HCT116 (cell line): ENCODE data around the gene PAX8. TPM values are rescaled to one million over a fixed set of nuclear protein-coding genes. Genes with fewer than 3 reads are reported as not detected.

ENCODE experiments used
- ATAC-seq: fragments of 200-7000 bp; cut with Tn5 transposase; 2 replicates; pipeline ENCODE4 v1.9.1; 2020; ENCODE audit warnings: mild to moderate bottlenecking, moderate library complexity
- BruUV-seq: library from RNA; stranded (reverse); fragments of 400-500 nt; replicated peaks from 2 replicates; lab custom pipeline; 2021; lab: Mats Ljungman, UMichigan
- CTCF ChIA-PET: fragments of 300-600 bp; sonication (Branson Sonifier 250); formaldehyde crosslinking; loops from one replicate; lab custom pipeline; 2021; ENCODE audit warnings: antibody characterized with exemption; lab: Charles Lee
- POLR2A ChIA-PET: fragments of 300-600, 350-600 bp; sonication (Branson Sonifier 250); formaldehyde crosslinking; loops from one replicate; lab custom pipeline; 2021; ENCODE audit warnings: antibody characterized with exemption; lab: Charles Lee
- RAD21 ChIA-PET, 2 experiments: fragments of 300-600 bp; sonication (Branson Sonifier 250); formaldehyde crosslinking; loops; one replicate each; lab custom pipeline; 2023; ENCODE audit warnings: low total read pairs in 2 of 2; ENCODE audit not compliant: uncharacterized antibody in 2 of 2, unreplicated experiment in 2 of 2, low non-redundant PET in 1 of 2; lab: Charles Lee
- DNase-seq: peaks from one replicate; pipeline ENCODE4 v3.0.0-alpha.2; 2010; ENCODE audit warnings: low read depth, low spot score
- H2AFZ ChIP-seq: fragments of 200-600 bp; shearing (Covaris generic), sonication (generic); 2 replicates; pipeline ENCODE4 v1.6.1; 2017; ENCODE audit warnings: low read depth, mixed run types, mixed read lengths, antibody characterized with exemption, low read length; ENCODE audit not compliant: poor library complexity, severe bottlenecking
- H3K27ac ChIP-seq: 2 replicates; pipeline ENCODE4 v1.5.1; 2012; ENCODE audit warnings: low read depth, low read length
- H3K27me3 ChIP-seq: fragments of 200-600 bp; sonication (generic); 2 replicates; pipeline ENCODE4 v1.6.1; 2016; ENCODE audit warnings: mixed run types, low read length, mixed read lengths; ENCODE audit not compliant: insufficient read depth
- H3K36me3 ChIP-seq, 2 experiments: fragments of 200-500 bp in 1 of 2; fragments of 200-600 bp in 1 of 2; sonication (Bioruptor generic) in 1 of 2; sonication (generic) in 1 of 2; 2 replicates each; pipeline versions ENCODE4 v1.5.1 to v1.6.1; 2014 to 2016; ENCODE audit warnings: low read length in 2 of 2, inconsistent platforms in 1 of 2, mixed read lengths in 1 of 2, mixed run types in 1 of 2; ENCODE audit not compliant: insufficient read depth in 2 of 2, control insufficient read depth in 1 of 2
- H3K4me1 ChIP-seq, 2 experiments: fragments of 200-600 bp in 1 of 2; sonication (generic) in 1 of 2; 2 replicates each; pipeline versions ENCODE4 v1.5.1 to v1.6.1; 2012 to 2017; ENCODE audit warnings: low read length in 2 of 2, inconsistent platforms in 1 of 2, mild to moderate bottlenecking in 1 of 2, mixed read lengths in 1 of 2, mixed run types in 1 of 2, moderate library complexity in 1 of 2; ENCODE audit not compliant: insufficient read depth in 2 of 2, control insufficient read depth in 1 of 2
- H3K4me2 ChIP-seq: fragments of 200-600 bp; sonication (generic); 2 replicates; pipeline ENCODE4 v1.6.1; 2017; ENCODE audit warnings: mixed run types, low read length, mixed read lengths
- H3K4me3 ChIP-seq, 2 experiments: fragments of 200-600 bp in 1 of 2; sonication (generic) in 1 of 2; replicated peaks in 1 of 2; 2 replicates each; pipeline ENCODE4 v1.5.1; 2011 to 2016; ENCODE audit warnings: low read length in 2 of 2, control low read depth in 1 of 2, low read depth in 1 of 2, mild to moderate bottlenecking in 1 of 2, mixed read lengths in 1 of 2, mixed run types in 1 of 2
- H3K79me2 ChIP-seq: fragments of 200-600 bp; sonication (generic); 2 replicates; pipeline ENCODE4 v1.6.1; 2017; ENCODE audit warnings: mild to moderate bottlenecking, mixed run types, low read length, moderate library complexity, mixed read lengths; ENCODE audit not compliant: insufficient read depth
- H3K9ac ChIP-seq: fragments of 200-600 bp; sonication (generic); 2 replicates; pipeline ENCODE4 v1.6.1; 2016; ENCODE audit warnings: low read length, mixed read lengths
- H3K9me2 ChIP-seq: fragments of 200-600 bp; sonication (generic), shearing (Covaris generic); 2 replicates; pipeline ENCODE4 v1.6.1; 2017; ENCODE audit warnings: mixed run types, mild to moderate bottlenecking, moderate library complexity; ENCODE audit not compliant: insufficient read depth
- H3K9me3 ChIP-seq, 2 experiments: fragments of 200-500 bp in 1 of 2; fragments of 200-600 bp in 1 of 2; sonication (Bioruptor generic) in 1 of 2; sonication (generic) in 1 of 2; 2 replicates each; pipeline ENCODE4 v1.6.1; 2014 to 2017; ENCODE audit warnings: low read length in 2 of 2, mixed read lengths in 2 of 2, inconsistent platforms in 1 of 2, low read depth in 1 of 2, mild to moderate bottlenecking in 1 of 2, mixed run types in 1 of 2, moderate library complexity in 1 of 2; ENCODE audit not compliant: control insufficient read depth in 1 of 2, insufficient read depth in 1 of 2
- H4K20me1 ChIP-seq: fragments of 200-600 bp; sonication (generic), shearing (Covaris generic); 2 replicates; pipeline ENCODE4 v1.6.1; 2017; ENCODE audit warnings: mixed run types, mild to moderate bottlenecking, moderate library complexity; ENCODE audit not compliant: insufficient read depth
- ATF3 ChIP-seq: IDR thresholded peaks from 2 replicates; pipeline ENCODE4 v1.6.1; 2012
- CBX3 ChIP-seq: IDR thresholded peaks from 2 replicates; pipeline ENCODE4 v1.6.1; 2012; ENCODE audit warnings: low read depth
- CTCF ChIP-seq, 3 experiments: fragments of 200-600 bp in 1 of 3; sonication (generic) in 1 of 3; IDR thresholded peaks in 2 of 3; conservative IDR thresholded peaks in 1 of 3; 2 replicates each; pipeline ENCODE4 v1.5.1; 2012 to 2017; ENCODE audit warnings: low read depth in 2 of 3, low read length in 2 of 3, antibody characterized with exemption in 1 of 3, borderline replicate concordance in 1 of 3, control low read depth in 1 of 3, mild to moderate bottlenecking in 1 of 3, mixed read lengths in 1 of 3, mixed run types in 1 of 3, moderate library complexity in 1 of 3; ENCODE audit not compliant: insufficient read depth in 1 of 3
- EGR1 ChIP-seq: IDR thresholded peaks from 2 replicates; pipeline ENCODE4 v1.6.1; 2012; ENCODE audit warnings: low read depth
- ELF1 ChIP-seq: IDR thresholded peaks from 2 replicates; pipeline ENCODE4 v1.6.1; 2012; ENCODE audit warnings: low read depth, borderline replicate concordance
- EZH2 ChIP-seq: fragments of 200-600 bp; sonication (generic); IDR thresholded peaks from 2 replicates; pipeline ENCODE4 v1.6.1; 2017; ENCODE audit warnings: antibody characterized with exemption, mixed run types
- EZH2phosphoT487 ChIP-seq: fragments of 200-600 bp; IDR thresholded peaks from 2 replicates; pipeline ENCODE4 v1.6.1; 2018; ENCODE audit warnings: antibody characterized with exemption, borderline replicate concordance
- FOSL1 ChIP-seq: IDR thresholded peaks from 2 replicates; pipeline ENCODE4 v1.6.1; 2012; ENCODE audit warnings: low read depth
- JUND ChIP-seq: IDR thresholded peaks from 2 replicates; pipeline ENCODE4 v1.6.1; 2012
- MAX ChIP-seq: IDR thresholded peaks from 2 replicates; pipeline ENCODE4 v1.6.1; 2012
- POLR2A ChIP-seq: IDR thresholded peaks from 2 replicates; pipeline ENCODE4 v1.7.0; 2011; ENCODE audit warnings: borderline replicate concordance; ENCODE audit not compliant: insufficient read depth, insufficient read length; ENCODE audit errors: extremely low read depth
- POLR2AphosphoS5 ChIP-seq: IDR thresholded peaks from 2 replicates; pipeline ENCODE4 v1.6.1; 2011; ENCODE audit warnings: mild to moderate bottlenecking, low read depth, low read length, moderate library complexity
- RAD21 ChIP-seq: IDR thresholded peaks from 2 replicates; pipeline ENCODE4 v1.6.1; 2012; ENCODE audit warnings: low read depth, mild to moderate bottlenecking
- SIN3A ChIP-seq: IDR thresholded peaks from 2 replicates; pipeline ENCODE4 v1.6.1; 2012; ENCODE audit warnings: low read depth
- SP1 ChIP-seq: IDR thresholded peaks from 2 replicates; pipeline ENCODE4 v1.6.1; 2012; ENCODE audit warnings: low read depth
- SRF ChIP-seq: IDR thresholded peaks from 2 replicates; pipeline ENCODE4 v1.6.1; 2012; ENCODE audit warnings: low read depth
- TCF7L2 ChIP-seq: IDR thresholded peaks from 2 replicates; pipeline ENCODE4 v1.7.0; 2011; ENCODE audit warnings: borderline replicate concordance, inconsistent platforms; ENCODE audit not compliant: insufficient read depth, insufficient read length; ENCODE audit errors: extremely low read depth
- YY1 ChIP-seq: IDR thresholded peaks from 2 replicates; pipeline ENCODE4 v1.6.1; 2011; ENCODE audit warnings: low read length, low read depth, moderate library complexity, mild to moderate bottlenecking; ENCODE audit not compliant: insufficient replicate concordance; ENCODE audit errors: extremely low read depth
- ZFX ChIP-seq: fragments of 450-650 bp; IDR thresholded peaks from 2 replicates; pipeline ENCODE4 v1.6.1; 2017
- ZNF274 ChIP-seq: fragments of 200-500 bp; sonication (Bioruptor generic); IDR thresholded peaks from 2 replicates; pipeline ENCODE4 v1.6.1; 2014; ENCODE audit warnings: mild to moderate bottlenecking, low read depth, low read length, inconsistent platforms
- intact Hi-C: fragments of 100-400 bp; cut with micrococcal nuclease; formaldehyde crosslinking; loops from 2 replicates; pipeline ENCODE4 v1.10.0; 2022
- total RNA-seq: library from RNA; stranded (reverse); gene quantifications from one replicate; pipeline ENCODE4 v1.2.1, GENCODE V29; 2021; ENCODE audit not compliant: unreplicated experiment

PAX8 gene
- total RNA-seq, 1 experiment from 2014 or later, result 4.4 TPM

- Histone ChIP-seq H2AFZ (no peak overlapping the region), H3K36me3 (no peaks in the 10 kb centered on the region), H3K9me2 (no peaks in the 10 kb centered on the region), H3K9me3 (no peaks in the 10 kb centered on the region), H3K27ac (no peak overlapping the region), H3K9ac (no peak overlapping the region), H3K27me3 (no peaks in the 10 kb centered on the region), H3K79me2 (no peaks in the 10 kb centered on the region), H3K4me3 (no peak overlapping the region), H3K4me2 (no peak overlapping the region), H4K20me1 (no peaks in the 10 kb centered on the region), H3K4me1 (no peaks in the 10 kb centered on the region)
- DNase-seq (no peak), ATAC-seq (no peak)
- POLR2A ChIA-PET, result no interaction called here
- intact Hi-C loops, result no loop called here
- BruUV-seq, result no TSS peak
- RAD21 ChIA-PET, result no interaction called here
- CTCF ChIA-PET, result interaction anchor here (1.5 kb wide), 1 partner anchor 135 kb away, joined by 3 read pairs; no protein-coding TSS in a partner anchor
- TF ChIP-seq FOSL1 (no peak), JUND (no peak), TCF7L2 (no peak), SRF (no peak), ZNF274 (no peak), ELF1 (no peak), MAX (no peak), ZFX (no peak), SP1 (no peak)
Observed at GRCh38 chr2:113273027-113273551, 5.6 kb downstream of the PAX8 start.

GRCh38 chr2:113272477-113272876, 6.2 kb downstream of the PAX8 start:
- no peak for ATAC-seq
- H3K27me3 ChIP-seq, result no peaks in the 10 kb centered on the region
- no peak overlapping the region for H3K9ac ChIP-seq
- H3K9me3 ChIP-seq, result no peaks in the 10 kb centered on the region
- H3K79me2 ChIP-seq, result no peaks in the 10 kb centered on the region
- H3K9me2 ChIP-seq, result no peaks in the 10 kb centered on the region
- TF ChIP-seq MAX, result no peak
- no peak for TF ChIP-seq ELF1
- no peak for TF ChIP-seq SRF
- no peak for TF ChIP-seq CTCF (IDR thresholded peaks at IDR 0.05 in 2 of 3, conservative IDR thresholded peaks at IDR 0.05 in 1 of 3; ENCODE audit: borderline replicate concordance in 1 of 3, insufficient read depth in 1 of 3, low read depth in 2 of 3, low read length in 2 of 3)
- no peak for TF ChIP-seq EZH2phosphoT487
- TF ChIP-seq EGR1, result no peak
- TF ChIP-seq SIN3A, result no peak
- TF ChIP-seq POLR2A, result no peak
- TF ChIP-seq ZFX, result no peak
- no peak for TF ChIP-seq EZH2
- no peak for TF ChIP-seq ATF3
- TF ChIP-seq SP1, result no peak
- TF ChIP-seq POLR2AphosphoS5, result no peak
- TF ChIP-seq FOSL1, result no peak
- TF ChIP-seq YY1, result no peak
- TF ChIP-seq RAD21, result no peak
- TF ChIP-seq ZNF274, result no peak
- no peak for TF ChIP-seq CBX3
- no peak for TF ChIP-seq TCF7L2
- ChIA-PET POLR2A (no interaction called here), RAD21 (no interaction called here), CTCF (no interaction called here)
- H3K4me2 ChIP-seq, result no peak overlapping the region
- no peaks in the 10 kb centered on the region for H3K36me3 ChIP-seq
- H3K4me1 ChIP-seq, result no peaks in the 10 kb centered on the region
- no peak overlapping the region for H3K27ac ChIP-seq
- no peak overlapping the region for H3K4me3 ChIP-seq
- intact Hi-C loops, result no loop called here
- no peak for DNase-seq
- no peak overlapping the region for H2AFZ ChIP-seq
- BruUV-seq, result no TSS peak
- H4K20me1 ChIP-seq, result no peaks in the 10 kb centered on the region
